Neural progenitor cell (in vitro differentiated cells): Measurements from ENCODE around the gene RNF224.

Experiments
- EZH2 ChIP-seq: fragments of 200-600 bp; sonication (generic); IDR thresholded peaks from 2 replicates; pipeline ENCODE4 v1.6.1; 2017; ENCODE audit warnings: antibody characterized with exemption, mild to moderate bottlenecking, moderate library complexity
- EZH2phosphoT487 ChIP-seq: fragments of 200-600 bp; sonication (generic); IDR thresholded peaks from 2 replicates; pipeline ENCODE4 v1.6.1; 2017; ENCODE audit warnings: antibody characterized with exemption

DNA sequence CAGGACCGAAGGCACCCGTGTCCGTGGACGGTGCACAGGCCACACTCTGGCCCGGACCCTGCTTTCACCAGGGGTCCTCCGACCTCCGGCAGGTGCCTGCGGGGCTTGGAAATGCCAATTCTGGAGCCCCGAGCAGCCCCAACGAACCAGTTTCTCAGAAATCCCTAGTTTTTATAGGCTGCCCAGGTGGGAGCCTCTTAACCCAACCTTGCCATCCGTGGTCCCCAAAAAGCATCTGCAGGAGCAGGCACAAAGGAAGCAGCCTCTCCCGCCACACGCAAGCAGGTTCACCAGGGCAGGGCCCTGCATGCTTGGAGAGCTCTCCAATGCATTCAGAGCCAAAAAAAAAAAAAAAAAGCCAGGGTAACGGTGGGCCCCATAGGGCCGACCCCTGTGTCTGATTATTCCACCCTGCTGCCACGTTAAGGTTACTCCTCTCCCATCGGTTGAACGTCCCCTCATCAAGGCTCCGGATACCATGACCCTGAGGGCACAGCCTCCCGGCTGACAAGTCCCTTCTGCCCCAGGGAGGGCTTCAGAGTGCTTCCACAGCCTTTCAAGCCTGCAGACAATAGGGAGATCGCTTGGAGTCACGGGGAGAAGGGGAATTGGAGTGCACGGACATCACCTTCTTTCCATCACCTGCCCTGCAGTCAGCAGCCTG lies 26.0 kb upstream of the RNF224 start:
- TF ChIP-seq EZH2 (no peak), EZH2phosphoT487 (no peak)
